Smooth muscle cell (in vitro differentiated cells): ENCODE measurements around the gene LHPP. TPM values are rescaled to one million over a fixed set of nuclear protein-coding genes. Genes with fewer than 3 reads are reported as not detected.

Experiments used
- DNase-seq: peaks from one replicate; lab custom pipeline; 2025; ENCODE audit not compliant: unreplicated experiment; lab: John Stamatoyannopoulos, UW
- H2AFZ ChIP-seq: fragments of 200-600 bp; sonication (generic); 2 replicates; pipeline ENCODE4 v1.6.0; 2016; ENCODE audit warnings: antibody characterized with exemption, low read depth, mild to moderate bottlenecking
- H3F3A ChIP-seq: fragments of 200-600 bp; sonication (generic); 2 replicates; pipeline ENCODE4 v1.6.0; 2017; ENCODE audit warnings: antibody characterized with exemption, low read depth
- H3K27ac ChIP-seq: fragments of 200-600 bp; sonication (generic); 2 replicates; pipeline ENCODE4 v1.5.1; 2016; ENCODE audit warnings: low read depth, mild to moderate bottlenecking
- H3K27me3 ChIP-seq: fragments of 200-600 bp; sonication (generic); 2 replicates; pipeline ENCODE4 v1.6.1; 2016; ENCODE audit warnings: low read depth, mild to moderate bottlenecking
- H3K36me3 ChIP-seq: fragments of 200-600 bp; sonication (generic); 2 replicates; pipeline ENCODE4 v1.5.1; 2016; ENCODE audit warnings: low read depth
- H3K4me1 ChIP-seq: fragments of 200-600 bp; sonication (generic); 2 replicates; pipeline ENCODE4 v1.5.1; 2016; ENCODE audit warnings: low read depth
- H3K4me2 ChIP-seq: fragments of 200-600 bp; sonication (generic); 2 replicates; pipeline ENCODE4 v1.6.0; 2016; ENCODE audit warnings: mild to moderate bottlenecking
- H3K4me3 ChIP-seq: fragments of 200-600 bp; sonication (generic); 2 replicates; pipeline ENCODE4 v1.5.1; 2016; ENCODE audit warnings: mild to moderate bottlenecking
- H3K79me2 ChIP-seq: fragments of 200-600 bp; sonication (generic); 2 replicates; pipeline ENCODE4 v1.6.0; 2016; ENCODE audit warnings: low read depth, mild to moderate bottlenecking
- H3K9ac ChIP-seq: fragments of 200-600 bp; sonication (generic); 2 replicates; pipeline ENCODE4 v1.6.0; 2016; ENCODE audit warnings: low read depth
- H3K9me3 ChIP-seq: fragments of 200-600 bp; sonication (generic); replicated peaks from 2 replicates; pipeline ENCODE4 v1.5.1; 2016; ENCODE audit warnings: low read depth
- H4K20me1 ChIP-seq: fragments of 200-600 bp; sonication (generic); 2 replicates; pipeline ENCODE4 v1.6.0; 2016; ENCODE audit warnings: low read depth
- WGBS: methylation state at CpG from one replicate; pipeline ENCODE4 v1.1.7; 2016; ENCODE audit warnings: low lambda C conversion rate; 5-methylcytosine and 5-hydroxymethylcytosine counted together
- polyA plus RNA-seq: library from polyadenylated mRNA; unstranded; fragments of >200 nt; fragmentation: Nextera tagmentation; extraction: Ambion mirVana; gene quantifications from 2 replicates; pipeline ENCODE4 v1.2.1, GENCODE V29; 2016
- total RNA-seq: library from RNA; depleted of rRNA; stranded (reverse); fragments of >200 nt; gene quantifications from 2 replicates; pipeline ENCODE4 v1.2.3, GENCODE V29; 2014
- TF ChIP-seq, protein P1 (sequence below): fragments of 200-600 bp; sonication (generic); IDR thresholded peaks from 2 replicates; pipeline ENCODE4 v1.5.1; 2017; ENCODE audit warnings: borderline replicate concordance, mild to moderate bottlenecking, antibody characterized with exemption; ENCODE audit not compliant: insufficient read depth, poor library complexity, severe bottlenecking

LHPP gene
- total and polyA plus RNA-seq, 2 experiments from 2014 or later = 7.6 to 14.0 TPM

DNA sequence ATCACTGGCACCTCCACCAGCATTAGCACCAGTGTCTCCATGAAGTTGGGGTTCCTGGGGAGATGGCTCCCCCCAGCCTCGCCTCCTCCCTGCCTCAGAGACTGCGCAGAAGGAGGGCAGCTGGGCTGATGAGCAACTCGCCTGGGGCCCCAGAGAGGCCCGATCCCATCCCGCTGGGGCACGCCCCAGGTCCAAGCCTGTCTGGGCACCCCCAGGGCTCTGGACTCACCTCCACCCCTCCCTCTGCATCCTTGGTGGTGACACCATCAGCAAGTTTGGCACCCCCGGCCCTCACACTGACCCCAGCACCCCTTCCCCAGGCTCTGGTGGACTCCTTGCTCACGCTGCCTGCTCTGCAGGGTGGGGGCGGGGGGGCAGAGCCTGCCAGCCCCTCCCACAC is 89.5 kb downstream of the LHPP start:
- no peak for DNase-seq
- Histone ChIP-seq H3K9ac (no peak overlapping the region), H3K36me3 (no peaks in the 10 kb centered on the region), H3K4me1 (peaks cover 10% of the 10 kb centered on the region), H2AFZ (no peak overlapping the region), H3K4me2 (no peak overlapping the region), H3K4me3 (no peak overlapping the region), H4K20me1 (no peaks in the 10 kb centered on the region), H3K27me3 (no peaks in the 10 kb centered on the region), H3K27ac (no peak overlapping the region), H3K9me3 (no peaks in the 10 kb centered on the region), H3K79me2 (no peaks in the 10 kb centered on the region), H3F3A (no peaks in the 10 kb centered on the region)
- TF ChIP-seq, protein P1, sequence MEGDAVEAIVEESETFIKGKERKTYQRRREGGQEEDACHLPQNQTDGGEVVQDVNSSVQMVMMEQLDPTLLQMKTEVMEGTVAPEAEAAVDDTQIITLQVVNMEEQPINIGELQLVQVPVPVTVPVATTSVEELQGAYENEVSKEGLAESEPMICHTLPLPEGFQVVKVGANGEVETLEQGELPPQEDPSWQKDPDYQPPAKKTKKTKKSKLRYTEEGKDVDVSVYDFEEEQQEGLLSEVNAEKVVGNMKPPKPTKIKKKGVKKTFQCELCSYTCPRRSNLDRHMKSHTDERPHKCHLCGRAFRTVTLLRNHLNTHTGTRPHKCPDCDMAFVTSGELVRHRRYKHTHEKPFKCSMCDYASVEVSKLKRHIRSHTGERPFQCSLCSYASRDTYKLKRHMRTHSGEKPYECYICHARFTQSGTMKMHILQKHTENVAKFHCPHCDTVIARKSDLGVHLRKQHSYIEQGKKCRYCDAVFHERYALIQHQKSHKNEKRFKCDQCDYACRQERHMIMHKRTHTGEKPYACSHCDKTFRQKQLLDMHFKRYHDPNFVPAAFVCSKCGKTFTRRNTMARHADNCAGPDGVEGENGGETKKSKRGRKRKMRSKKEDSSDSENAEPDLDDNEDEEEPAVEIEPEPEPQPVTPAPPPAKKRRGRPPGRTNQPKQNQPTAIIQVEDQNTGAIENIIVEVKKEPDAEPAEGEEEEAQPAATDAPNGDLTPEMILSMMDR = no peak
- WGBS = 94% methylated on average over 6 of the region's 9 CpGs

DNA sequence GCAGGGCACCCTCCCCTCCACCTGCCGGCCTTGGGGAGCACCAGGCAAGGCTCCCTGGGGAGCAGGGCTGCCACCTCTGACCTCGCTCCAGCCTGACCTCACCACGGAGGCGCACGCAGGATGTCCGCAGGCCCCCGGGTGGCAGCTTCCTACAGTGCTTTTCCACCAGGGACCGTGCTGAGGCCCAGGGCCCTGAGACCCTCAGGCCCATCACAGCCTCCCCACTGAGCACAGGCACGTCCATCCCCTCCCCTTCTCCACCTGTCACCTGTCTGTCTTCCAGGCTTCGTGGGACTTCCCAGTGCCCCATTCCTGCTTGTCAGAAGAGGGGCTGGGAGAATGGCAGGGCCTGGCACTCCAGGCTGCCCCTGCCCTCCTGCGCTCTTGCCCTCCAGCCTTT is 90.1 kb downstream of the LHPP start:
- no peak for DNase-seq
- no peak overlapping the region for H3K4me2 ChIP-seq
- no peaks in the 10 kb centered on the region for H3K36me3 ChIP-seq
- peaks cover 10% of the 10 kb centered on the region for H3K4me1 ChIP-seq
- H3K79me2 ChIP-seq = no peaks in the 10 kb centered on the region
- no peak overlapping the region for H3K27ac ChIP-seq
- H3F3A ChIP-seq = no peaks in the 10 kb centered on the region
- no peak overlapping the region for H2AFZ ChIP-seq
- no peak overlapping the region for H3K9ac ChIP-seq
- H4K20me1 ChIP-seq = no peaks in the 10 kb centered on the region
- WGBS = 93% methylated on average over 11 of the region's 11 CpGs
- TF ChIP-seq, protein P1 = no peak
- no peaks in the 10 kb centered on the region for H3K27me3 ChIP-seq
- no peak overlapping the region for H3K4me3 ChIP-seq
- no peaks in the 10 kb centered on the region for H3K9me3 ChIP-seq

DNA sequence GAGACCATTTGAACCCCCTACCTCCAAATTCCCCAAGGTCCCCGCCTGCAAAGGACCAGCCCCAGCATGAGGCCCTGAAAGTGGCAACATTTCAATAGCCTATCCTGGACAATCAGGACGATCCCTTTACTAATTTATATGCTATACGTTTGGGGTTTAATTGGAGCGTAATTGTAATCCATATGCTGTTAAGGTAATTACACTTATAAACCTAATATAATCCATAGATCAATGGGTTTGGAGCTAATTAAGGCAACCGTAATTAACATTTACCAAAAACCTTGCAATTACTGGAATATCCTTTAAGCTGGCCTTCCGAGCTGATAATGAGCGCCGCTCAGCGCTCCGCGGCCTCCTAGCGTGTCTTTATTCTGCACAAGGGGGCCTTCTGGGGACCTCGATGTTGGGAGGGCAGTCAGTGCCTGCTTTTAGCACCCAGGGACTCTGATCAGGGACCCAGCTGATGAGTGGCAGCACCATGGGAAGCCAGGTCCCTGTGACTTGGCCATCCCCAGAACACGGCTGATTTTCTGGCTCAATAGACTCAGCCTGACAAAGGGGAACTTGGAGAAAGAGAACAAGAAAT is 91.2 kb downstream of the LHPP start:
- H3K79me2 ChIP-seq = no peaks in the 10 kb centered on the region
- H3K27me3 ChIP-seq = no peaks in the 10 kb centered on the region
- H3K9ac ChIP-seq = no peak overlapping the region
- H3F3A ChIP-seq = no peaks in the 10 kb centered on the region
- 92% methylated on average over 14 of the region's 14 CpGs for WGBS
- peaks cover 10% of the 10 kb centered on the region for H3K4me1 ChIP-seq
- TF ChIP-seq, protein P1 = no peak
- H3K36me3 ChIP-seq = no peaks in the 10 kb centered on the region
- H3K27ac ChIP-seq = no peak overlapping the region
- no peak overlapping the region for H3K4me2 ChIP-seq
- no peak overlapping the region for H3K4me3 ChIP-seq
- no peak for DNase-seq
- no peaks in the 10 kb centered on the region for H4K20me1 ChIP-seq
- no peak overlapping the region for H2AFZ ChIP-seq
- H3K9me3 ChIP-seq = no peaks in the 10 kb centered on the region
